Stimulated activated CD4-positive, alpha-beta T cell treated with anti-CD3 and anti-CD28 coated beads, Interleukin-12 subunit alpha, Interleukin-12 subunit beta, amount 100 ng/mL, for 48 hours (primary cell): ENCODE measurements around the gene SLC2A14.
"Not testable (repeated sequence)": the region's sequence is repeated elsewhere in the genome, so short reads cannot be mapped to it uniquely, and the experiment has no call there.

Source experiments
- DNase-seq, 3 donors: peaks; one replicate each; pipeline ENCODE4 v3.0.0-alpha.2; 2020; ENCODE audit warnings: low read depth in 2 of 3, low spot score in 1 of 3

SLC2A14 gene

GRCh38 chr12:7834701-7835100, 38.0 kb downstream of the SLC2A14 start:
- DNase-seq: no peak

- DNase-seq: no peak
Measured at GRCh38 chr12:7833831-7834230, 38.9 kb downstream of the SLC2A14 start.

- not testable (repeated sequence) for DNase-seq
Measured at GRCh38 chr12:7833201-7833600, 39.5 kb downstream of the SLC2A14 start.

- DNase-seq: peak in 2 of 3 donors; percentile 6 to 38
Measured at GRCh38 chr12:7832059-7832696, 40.5 kb downstream of the SLC2A14 start.

- DNase-seq: not testable (repeated sequence)
Measured at GRCh38 chr12:7829737-7830136, 43.0 kb downstream of the SLC2A14 start.

GRCh38 chr12:7825754-7826153, 47.0 kb downstream of the SLC2A14 start:
- DNase-seq: not testable (repeated sequence)

GRCh38 chr12:7806863-7807487, 65.7 kb downstream of the SLC2A14 start:
- DNase-seq: peak; percentile 33 to 78 (median 60)

GRCh38 chr12:7806319-7806718, 66.4 kb downstream of the SLC2A14 start:
- not testable (repeated sequence) for DNase-seq

GRCh38 chr12:7801460-7801859, 71.3 kb downstream of the SLC2A14 start:
- no peak for DNase-seq

- not testable (repeated sequence) for DNase-seq
Measured at GRCh38 chr12:7798750-7799308, 73.9 kb downstream of the SLC2A14 start.

GRCh38 chr12:7797698-7798398, 74.9 kb downstream of the SLC2A14 start:
- DNase-seq: no peak

- not testable (repeated sequence) for DNase-seq
Measured at GRCh38 chr12:7797269-7797668, 75.4 kb downstream of the SLC2A14 start.

GRCh38 chr12:7793211-7793610, 79.5 kb downstream of the SLC2A14 start:
- DNase-seq: no peak

GRCh38 chr12:7788884-7789528, 83.7 kb downstream of the SLC2A14 start, which contains the start of gene NANOG:
TSS of gene NANOG (plus strand) at chr12:7789402. CDS start at chr12:7789615, 213 bp downstream.
- not testable (repeated sequence) for DNase-seq

GRCh38 chr12:7788294-7788660, 84.4 kb downstream of the SLC2A14 start:
- no peak for DNase-seq

- DNase-seq: no peak
Measured at GRCh38 chr12:7787574-7788293, 85.0 kb downstream of the SLC2A14 start.

GRCh38 chr12:7784701-7785100, 88.0 kb downstream of the SLC2A14 start:
- no peak for DNase-seq

GRCh38 chr12:7783433-7783832, 89.3 kb downstream of the SLC2A14 start:
- DNase-seq: not testable (repeated sequence)

- DNase-seq: no peak
Measured at GRCh38 chr12:7782055-7782454, 90.7 kb downstream of the SLC2A14 start.

- DNase-seq: no peak
Measured at GRCh38 chr12:7781274-7781673, 91.4 kb downstream of the SLC2A14 start.

- DNase-seq: no peak
Measured at GRCh38 chr12:7769999-7770398, 102.7 kb downstream of the SLC2A14 start.
